NCI-H1436 treated with DMSO at 0.1 percent for 48 hours (cell line): ENCODE measurements around the gene ZBTB40.

ENCODE experiments used
- DNase-seq: peaks from one replicate; lab custom pipeline; 2025; lab: John Stamatoyannopoulos, UW

The ZBTB40 gene

GRCh38 chr1:22556391-22557104 is 104.9 kb downstream of the ZBTB40 start:
- DNase-seq, result no peak

GRCh38 chr1:22557341-22557950 is 105.8 kb downstream of the ZBTB40 start:
- DNase-seq, result peak; percentile 13

GRCh38 chr1:22562584-22563583 is 111.2 kb downstream of the ZBTB40 start, which contains the start of gene EPHA8:
EPHA8 (plus strand) TSS chr1:22563489; CDS start chr1:22563636, 147 bp downstream.
- DNase-seq, result no peak

GRCh38 chr1:22563671-22564602 is 112.3 kb downstream of the ZBTB40 start:
- no peak for DNase-seq

- no peak for DNase-seq
Measured at GRCh38 chr1:22566161-22566560, 114.5 kb downstream of the ZBTB40 start.

GRCh38 chr1:22567197-22567596 is 115.5 kb downstream of the ZBTB40 start:
- DNase-seq, result no peak

- DNase-seq, result no peak
Measured at GRCh38 chr1:22567994-22568393, 116.3 kb downstream of the ZBTB40 start.

GRCh38 chr1:22569269-22569668 is 117.6 kb downstream of the ZBTB40 start:
- no peak for DNase-seq

GRCh38 chr1:22570140-22570909 is 118.7 kb downstream of the ZBTB40 start:
- no peak for DNase-seq

- no peak for DNase-seq
Measured at GRCh38 chr1:22572818-22573217, 121.2 kb downstream of the ZBTB40 start.

GRCh38 chr1:22573237-22573636 is 121.6 kb downstream of the ZBTB40 start:
- no peak for DNase-seq

GRCh38 chr1:22575532-22576149 is 124.0 kb downstream of the ZBTB40 start:
- DNase-seq, result no peak

GRCh38 chr1:22576150-22576544 is 124.5 kb downstream of the ZBTB40 start:
- no peak for DNase-seq

GRCh38 chr1:22576617-22577016 is 125.0 kb downstream of the ZBTB40 start:
- no peak for DNase-seq

GRCh38 chr1:22578732-22579361 is 127.2 kb downstream of the ZBTB40 start:
- DNase-seq, result no peak

- DNase-seq, result no peak
Measured at GRCh38 chr1:22579541-22580155, 128.0 kb downstream of the ZBTB40 start.
